ENCODE data around the gene CYP4F11. TPM values are rescaled to one million over a fixed set of nuclear protein-coding genes. Genes with fewer than 3 reads are reported as not detected.

Gene CYP4F11
- total RNA-seq, 1 donor from 2014 or later = not detected

GRCh38 chr19:15926484-15926883 is 7.8 kb downstream of the CYP4F11 start:
- DNase-seq (ENCODE audit: low read depth) = no peak
- no peak for TF ChIP-seq CTCF (conservative IDR thresholded peaks at IDR 0.05; ENCODE audit: low read depth, low read length)
- H3K4me3 ChIP-seq (ENCODE audit: low read depth, low read length) = no peak overlapping the region

- DNase-seq (ENCODE audit: low read depth) = no peak
- TF ChIP-seq CTCF (conservative IDR thresholded peaks at IDR 0.05; ENCODE audit: low read depth, low read length) = no peak
- no peak overlapping the region for H3K4me3 ChIP-seq (ENCODE audit: low read depth, low read length)
These were observed 10.6 kb downstream of the CYP4F11 start for GRCh38 chr19:15923702-15924101.

- TF ChIP-seq CTCF (conservative IDR thresholded peaks at IDR 0.05; ENCODE audit: low read depth, low read length) = no peak
- H3K4me3 ChIP-seq (ENCODE audit: low read depth, low read length) = no peak overlapping the region
- no peak for DNase-seq (ENCODE audit: low read depth)
These were observed 12.3 kb downstream of the CYP4F11 start for GRCh38 chr19:15922021-15922420.

GRCh38 chr19:15919243-15919642 is 15.1 kb downstream of the CYP4F11 start:
- H3K4me3 ChIP-seq (ENCODE audit: low read depth, low read length) = no peak overlapping the region
- DNase-seq (ENCODE audit: low read depth) = no peak
- TF ChIP-seq CTCF (conservative IDR thresholded peaks at IDR 0.05; ENCODE audit: low read depth, low read length) = no peak

- no peak for DNase-seq (ENCODE audit: low read depth)
- no peak overlapping the region for H3K4me3 ChIP-seq (ENCODE audit: low read depth, low read length)
- no peak for TF ChIP-seq CTCF (conservative IDR thresholded peaks at IDR 0.05; ENCODE audit: low read depth, low read length)
These were observed 19.2 kb downstream of the CYP4F11 start for GRCh38 chr19:15915109-15915508.

DNA sequence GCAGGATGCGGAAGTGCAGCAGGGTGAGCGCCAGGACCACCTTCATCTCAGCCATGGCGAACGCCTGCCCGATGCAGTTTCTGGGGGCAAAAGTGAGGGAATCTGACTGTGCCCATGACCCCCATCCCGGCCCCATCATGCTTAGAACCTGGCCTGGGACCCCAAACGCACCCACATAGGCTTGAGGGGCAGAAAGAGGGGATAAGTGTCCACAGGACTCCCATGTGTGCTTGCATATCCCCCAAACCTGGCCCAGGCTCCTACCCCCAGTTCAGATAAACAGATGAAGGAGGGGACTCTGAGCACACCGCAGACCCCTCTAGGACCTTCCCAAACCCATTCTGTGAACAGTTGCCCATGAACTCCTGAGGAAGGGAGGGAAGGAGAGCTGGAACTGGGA is 20.5 kb downstream of the CYP4F11 start:
- TF ChIP-seq CTCF (conservative IDR thresholded peaks at IDR 0.05; ENCODE audit: low read depth, low read length) = no peak
- DNase-seq (ENCODE audit: low read depth) = no peak
- no peak overlapping the region for H3K4me3 ChIP-seq (ENCODE audit: low read depth, low read length)

DNA sequence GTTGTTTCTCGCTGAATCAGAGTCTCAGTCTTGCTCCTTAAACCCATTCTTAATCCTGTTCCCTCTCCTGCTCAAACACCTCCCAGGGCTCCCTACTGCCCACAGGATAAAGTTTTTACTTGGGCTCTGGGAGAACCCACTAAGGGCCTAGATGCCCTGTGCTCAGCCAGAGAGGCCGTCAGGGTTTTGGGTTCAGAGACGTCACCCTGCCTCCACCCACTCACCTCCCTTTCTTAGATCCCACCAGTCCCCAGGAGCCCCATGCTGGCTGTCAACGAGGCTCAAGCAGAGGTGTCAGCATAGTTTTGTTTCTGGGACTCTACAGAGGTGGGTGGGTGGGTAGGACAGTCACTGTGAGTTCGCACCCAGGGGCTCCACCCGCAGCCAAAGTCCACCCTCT is 20.9 kb downstream of the CYP4F11 start:
- TF ChIP-seq CTCF (conservative IDR thresholded peaks at IDR 0.05; ENCODE audit: low read depth, low read length) = no peak
- DNase-seq (ENCODE audit: low read depth) = no peak
- H3K4me3 ChIP-seq (ENCODE audit: low read depth, low read length) = no peak overlapping the region

All from epithelial cell of proximal tubule (primary cell).